K562 (cell line): Measurements from ENCODE around the gene DNAJC15. TPM values are rescaled to one million over a fixed set of nuclear protein-coding genes. Genes with fewer than 3 reads are reported as not detected.

ENCODE experiments used
- ATAC-seq: fragments of 200-7000 bp; cut with Tn5 transposase; 3 replicates; pipeline ENCODE4 v1.9.1; 2020; ENCODE audit warnings: moderate library complexity
- BruUV-seq: library from RNA; stranded (reverse); fragments of 400-500 nt; replicated peaks from 2 replicates; lab custom pipeline; 2021; lab: Mats Ljungman, UMichigan
- CTCF ChIA-PET: fragments of 300-600 bp; formaldehyde crosslinking; extraction: SDS; loops from one replicate; lab custom pipeline; 2021; ENCODE audit warnings: low intra/inter-chr PET ratio; lab: Yijun Ruan, JAX
- POLR2A ChIA-PET: fragments of 300-600, 350-650 bp; sonication (Branson Sonifier 250); formaldehyde crosslinking; extraction: SDS; loops from one replicate; lab custom pipeline; 2021; ENCODE audit warnings: antibody characterized with exemption, inconsistent platforms; lab: Yijun Ruan, JAX
- DNase-seq, 4 experiments: peaks; one replicate each; pipeline versions ENCODE4 v3.0.0 to v3.0.0-alpha.2; 2011 to 2018; ENCODE audit warnings: low spot score in 3 of 4, mixed read lengths in 3 of 4; ENCODE audit errors: extremely low read depth in 1 of 4
- FAIRE-seq: peaks from 2 replicates; lab custom pipeline; 2011; peaks lifted over from hg19 to GRCh38; lab: Jason Lieb, UNC
- H2AFZ ChIP-seq: 2 replicates; pipeline ENCODE4 v1.6.0; 2011; ENCODE audit warnings: low read depth, low read length, control low read depth, inconsistent platforms
- H3K27ac ChIP-seq: fragments of 200-600 bp; 3 replicates; pipeline ENCODE4 v1.8.0; 2011; ENCODE audit warnings: low read depth, mild to moderate bottlenecking, control low read depth, inconsistent platforms, low read length, moderate library complexity, mixed read lengths; ENCODE audit errors: extremely low read depth
- H3K27me3 ChIP-seq, 2 experiments: fragments of 300-600 bp in 1 of 2; 2 replicates in 1 of 2; 3 replicates in 1 of 2; pipeline versions ENCODE4 v1.6.0 to v1.8.0; 2011; ENCODE audit warnings: inconsistent platforms in 2 of 2, low read length in 2 of 2, mild to moderate bottlenecking in 1 of 2, mixed read lengths in 1 of 2, moderate library complexity in 1 of 2; ENCODE audit not compliant: control insufficient read depth in 2 of 2, insufficient read depth in 2 of 2
- H3K36me3 ChIP-seq: fragments of 300-600 bp; 3 replicates; pipeline ENCODE4 v1.8.0; 2011; ENCODE audit warnings: mild to moderate bottlenecking, low read length, inconsistent platforms; ENCODE audit not compliant: control insufficient read depth, insufficient read depth
- H3K4me1 ChIP-seq, 2 experiments: fragments of 200-600 bp in 1 of 2; replicated peaks in 1 of 2; 2 replicates in 1 of 2; 3 replicates in 1 of 2; pipeline versions ENCODE4 v1.5.1 to v1.8.0; 2011; ENCODE audit warnings: inconsistent platforms in 2 of 2, low read length in 2 of 2, mild to moderate bottlenecking in 1 of 2, mixed read lengths in 1 of 2, moderate library complexity in 1 of 2; ENCODE audit not compliant: control insufficient read depth in 2 of 2, insufficient read depth in 2 of 2
- H3K4me2 ChIP-seq: 2 replicates; pipeline ENCODE4 v1.6.1; 2011; ENCODE audit warnings: low read length, control low read depth, inconsistent platforms, mixed read lengths; ENCODE audit not compliant: insufficient read depth
- H3K4me3 ChIP-seq: fragments of 200-600 bp; sonication (generic), shearing (Covaris generic); 2 replicates; pipeline ENCODE4 v1.5.1; 2016; ENCODE audit warnings: control low read depth, inconsistent platforms
- H3K79me2 ChIP-seq: fragments of 200-600 bp; 3 replicates; pipeline ENCODE4 v1.8.0; 2011; ENCODE audit warnings: low read length, inconsistent platforms; ENCODE audit not compliant: control insufficient read depth, insufficient read depth
- H3K9ac ChIP-seq, 2 experiments: 2 replicates each; pipeline versions ENCODE4 v1.6.0 to v1.6.1; 2011; ENCODE audit warnings: low read depth in 2 of 2, low read length in 2 of 2, control low read depth in 1 of 2, inconsistent platforms in 1 of 2, mild to moderate bottlenecking in 1 of 2, mixed read lengths in 1 of 2; ENCODE audit not compliant: insufficient read depth in 1 of 2
- H3K9me1 ChIP-seq: one replicate; pipeline ENCODE4 v1.6.0; 2011; ENCODE audit warnings: inconsistent platforms, mild to moderate bottlenecking, low read length, moderate library complexity; ENCODE audit not compliant: control insufficient read depth, insufficient read depth
- H3K9me3 ChIP-seq: replicated peaks from 2 replicates; pipeline ENCODE4 v1.5.1; 2011; ENCODE audit warnings: low read depth, low read length, inconsistent platforms; ENCODE audit not compliant: control insufficient read depth, insufficient read depth
- H4K20me1 ChIP-seq: replicated peaks from 2 replicates; pipeline ENCODE4 v1.6.1; 2011; ENCODE audit warnings: low read length, inconsistent platforms, mixed read lengths; ENCODE audit not compliant: control insufficient read depth, insufficient read depth
- ADNP ChIP-seq: fragments of 200-800 bp; sonication (Bioruptor generic); IDR thresholded peaks from 2 replicates; pipeline ENCODE4 v1.6.1; 2016; ENCODE audit warnings: missing genetic modification characterization, missing compliant biosample characterization
- ARNT ChIP-seq, 2 experiments: fragments of 450-650 bp; IDR thresholded peaks; 2 replicates each; pipeline ENCODE4 v1.6.1; 2016; ENCODE audit warnings: mild to moderate bottlenecking in 1 of 2
- BDP1 ChIP-seq: IDR thresholded peaks from 3 replicates; pipeline ENCODE4 v1.6.1; 2011; ENCODE audit not compliant: insufficient read length, insufficient read depth
- CHCHD3 ChIP-seq: fragments of 250-450 bp; sonication (Bioruptor Pico); IDR thresholded peaks from 2 replicates; pipeline ENCODE4 v2.1.2; 2022; ENCODE audit warnings: mild to moderate bottlenecking
- ETS2 ChIP-seq: IDR thresholded peaks from 2 replicates; pipeline ENCODE4 v1.6.1; 2016; ENCODE audit warnings: borderline replicate concordance, missing genetic modification characterization, mild to moderate bottlenecking, moderate library complexity, missing compliant biosample characterization; ENCODE audit not compliant: poor library complexity, severe bottlenecking
- GABPA ChIP-seq: fragments of 200-800 bp; sonication (Bioruptor generic); conservative IDR thresholded peaks from 2 replicates; pipeline ENCODE4 v1.6.1; 2016; ENCODE audit warnings: low read depth, missing genetic modification characterization, missing compliant biosample characterization
- ILF3 ChIP-seq: fragments of 450-650 bp; IDR thresholded peaks from 2 replicates; pipeline ENCODE4 v1.6.1; 2018; ENCODE audit warnings: antibody characterized with exemption, mild to moderate bottlenecking, moderate library complexity, borderline replicate concordance
- KLF6 ChIP-seq: fragments of 250-450 bp; sonication (Bioruptor Pico); IDR thresholded peaks from 2 replicates; pipeline ENCODE4 v1.4.0; 2020; ENCODE audit warnings: mild to moderate bottlenecking, moderate library complexity, borderline replicate concordance
- MAFG ChIP-seq: fragments of 450-650 bp; conservative IDR thresholded peaks from 2 replicates; pipeline ENCODE4 v1.6.1; 2016; ENCODE audit warnings: missing genetic modification characterization, missing compliant biosample characterization
- MCM2 ChIP-seq: fragments of 450-650 bp; IDR thresholded peaks from 2 replicates; pipeline ENCODE4 v1.6.1; 2017; ENCODE audit warnings: low read depth, mild to moderate bottlenecking
- NRF1 ChIP-seq, 2 experiments: fragments of 450-650 bp; IDR thresholded peaks in 1 of 2; conservative IDR thresholded peaks in 1 of 2; 2 replicates each; pipeline ENCODE4 v1.6.1; 2014; ENCODE audit warnings: mild to moderate bottlenecking in 2 of 2
- PCBP1 ChIP-seq: fragments of 200-400 bp; formaldehyde crosslinking; IDR thresholded peaks from 2 replicates; pipeline ENCODE4 v1.6.1; 2018; ENCODE audit warnings: mild to moderate bottlenecking, low read depth, low read length; ENCODE audit not compliant: poor library complexity, severe bottlenecking
- PHB2 ChIP-seq: fragments of 450-650 bp; IDR thresholded peaks from 2 replicates; pipeline ENCODE4 v1.6.1; 2017; ENCODE audit warnings: low read depth
- SNIP1 ChIP-seq: fragments of 450-650 bp; IDR thresholded peaks from 2 replicates; pipeline ENCODE4 v1.7.1; 2017; ENCODE audit warnings: low read depth, mild to moderate bottlenecking
- SOX6 ChIP-seq: fragments of 450-650 bp; IDR thresholded peaks from 2 replicates; pipeline ENCODE4 v1.6.1; 2014; ENCODE audit warnings: mild to moderate bottlenecking
- ZBTB12 ChIP-seq: fragments of 250-450 bp; sonication (Bioruptor Pico); IDR thresholded peaks from 2 replicates; pipeline ENCODE4 v1.4.0; 2020
- ZBTB26 ChIP-seq: fragments of 450-650 bp; formaldehyde crosslinking; IDR thresholded peaks from 2 replicates; pipeline ENCODE4 v1.4.0; 2022; ENCODE audit warnings: missing genetic modification characterization
- ZFP36 ChIP-seq: fragments of 150-350 bp; IDR thresholded peaks from 2 replicates; pipeline ENCODE4 v1.6.1; 2018; ENCODE audit warnings: low read length, low read depth; ENCODE audit not compliant: partially characterized antibody
- ZNF79 ChIP-seq: fragments of 250-450 bp; sonication (Bioruptor Pico); IDR thresholded peaks from 2 replicates; pipeline ENCODE4 v1.4.0; 2020; ENCODE audit warnings: low read depth, mild to moderate bottlenecking, moderate library complexity
- WGBS: fragments of 100-300 bp; shearing (Covaris generic); methylation state at CpG from one replicate; pipeline ENCODE4 v1.1.6; 2016; ENCODE audit warnings: low coverage, mixed read lengths; ENCODE audit not compliant: insufficient coverage; ENCODE audit errors: missing lambda C conversion rate; 5-methylcytosine and 5-hydroxymethylcytosine counted together
- in situ Hi-C: fragments of 300-500 bp; cut with MboI; formaldehyde crosslinking; loops from 4 replicates; pipeline ENCODE4 v1.15.0; 2018; ENCODE audit warnings: inconsistent platforms, mixed read lengths
- intact Hi-C: fragments of 100-400 bp; cut with micrococcal nuclease; formaldehyde crosslinking; loops from 2 replicates; pipeline ENCODE4 v1.14.2; 2022
- polyA plus RNA-seq, 8 experiments: library from polyadenylated mRNA; depleted of rRNA in 4 of 8; stranded (reverse) in 5 of 8; unstranded in 3 of 8; fragments of >200 nt; fragmentation: Nextera tagmentation in 2 of 8; fragmentation: Illumina TruSeq in 1 of 8; extraction: Ambion mirVana in 2 of 8; extraction: Trizol in 1 of 8; gene quantifications; 2 replicates each; pipeline versions ENCODE4 v1.2.1 to v1.2.3, GENCODE V29; 2011 to 2014; ENCODE audit warnings: inconsistent platforms in 1 of 8, missing spikeins in 1 of 8
- total RNA-seq, 7 experiments: library from RNA; depleted of rRNA in 6 of 7; stranded (reverse); fragments of >200 nt in 6 of 7; fragmentation: Illumina TruSeq in 2 of 7; extraction: Trizol in 2 of 7; gene quantifications; 2 replicates each; pipeline versions ENCODE4 v1.2.1 to v1.2.3, GENCODE V29; 2011 to 2021; ENCODE audit warnings: low replicate concordance in 1 of 7

DNAJC15 gene
- total and polyA plus RNA-seq, 9 of the 15 experiments (the other 6 are each of a cell fraction or from before 2014, with no cell fraction given) = 0.47 to 3.8 (median 1.0) TPM

DNA sequence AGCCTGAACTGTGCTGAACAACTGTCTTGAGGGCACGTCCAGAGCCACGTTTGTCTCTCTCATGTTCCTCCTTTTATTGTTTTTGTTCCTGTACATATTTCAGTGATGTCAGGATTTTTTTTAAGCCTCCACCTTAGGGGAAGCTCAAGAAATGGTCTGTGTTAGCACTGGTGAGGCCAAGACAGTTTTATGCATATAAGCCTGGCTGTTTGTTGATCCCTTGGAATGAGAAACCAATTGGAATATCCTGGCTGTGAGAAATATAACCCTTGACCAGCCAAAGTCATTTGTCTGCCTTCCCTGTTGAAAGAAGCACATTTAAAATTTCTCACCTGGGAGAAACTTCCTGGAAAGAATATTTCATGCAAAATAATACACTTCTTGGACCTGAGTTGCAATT lies 115.8 kb downstream of the DNAJC15 start (continued):
- no peak for TF ChIP-seq ZBTB26 (CRISPR knock-in tag)
- TF ChIP-seq KLF6 (CRISPR knock-in tag) = no peak
- TF ChIP-seq BDP1 = no peak
- no peak for TF ChIP-seq ETS2
- no peak for TF ChIP-seq ZFP36
- TF ChIP-seq CHCHD3 = no peak
- TF ChIP-seq MAFG (tag) = no peak

- Histone ChIP-seq H2AFZ (no peak overlapping the region), H3K36me3 (no peaks in the 10 kb centered on the region), H3K4me1 (no peaks in the 10 kb centered on the region), H3K9me1 (no peaks in the 10 kb centered on the region), H3K27me3 (no peaks in the 10 kb centered on the region; a peak in 1 of 5 replicates), H3K9ac (no peak overlapping the region), H3K9me3 (no peaks in the 10 kb centered on the region), H3K4me3 (no peak overlapping the region), H3K4me2 (no peak overlapping the region), H3K27ac (no peak overlapping the region), H3K79me2 (no peaks in the 10 kb centered on the region), H4K20me1 (no peaks in the 10 kb centered on the region)
- 0% methylated on average over 1 of the region's 2 CpGs for WGBS
- CTCF ChIA-PET = no interaction called here
- DNase-seq (no peak), ATAC-seq (no peak), FAIRE-seq (no peak)
- POLR2A ChIA-PET = no interaction called here
- BruUV-seq = no TSS peak
- TF ChIP-seq PHB2 (no peak), ZNF79 (CRISPR knock-in tag) (no peak), ADNP (no peak), ILF3 (no peak), ZBTB12 (CRISPR knock-in tag) (no peak), SOX6 (no peak), NRF1 (conservative IDR thresholded peaks at IDR 0.05 in 1 of 2, IDR thresholded peaks at IDR 0.05 in 1 of 2) (no peak), PCBP1 (no peak), MCM2 (no peak), GABPA (tag) (no peak), SNIP1 (no peak), ARNT (IDR thresholded peaks at IDR 0.05) (no peak)
- intact Hi-C loops (no loop called here), in situ Hi-C loops (no loop called here)
These were observed 116.5 kb downstream of the DNAJC15 start for GRCh38 chr13:43139921-43140320.
